Tongue (tissue), 2 donors: Measurements from ENCODE around the gene RNF114. TPM values are rescaled to one million over a fixed set of nuclear protein-coding genes. Genes with fewer than 3 reads are reported as not detected.
"Not testable (repeated sequence)": the region's sequence is repeated elsewhere in the genome, so short reads cannot be mapped to it uniquely, and the experiment has no call there.

ENCODE experiments used
- DNase-seq: peaks from one replicate; pipeline ENCODE4 v3.0.0-alpha.2; 2015
- total RNA-seq: library from RNA; depleted of rRNA; stranded (reverse); fragments of >200 nt; gene quantifications from one replicate; pipeline ENCODE4 v1.2.3, GENCODE V29; 2014

Gene RNF114
- total RNA-seq, 1 donor from 2014 or later = 86.4 TPM

- peak; percentile 92 for DNase-seq
Measured at GRCh38 chr20:49928411-49929141, 7.6 kb upstream of the RNF114 start.

- DNase-seq = no peak
Measured at GRCh38 chr20:49929142-49929494, 7.1 kb upstream of the RNF114 start.

GRCh38 chr20:49935746-49936152 lies 448 bp upstream of the RNF114 start:
- no peak for DNase-seq

- DNase-seq = no peak
Measured at GRCh38 chr20:49937027-49937929, 1.1 kb downstream of the RNF114 start.

- peak; percentile 78 for DNase-seq
Measured at GRCh38 chr20:49938173-49939163, 2.3 kb downstream of the RNF114 start.

- no peak for DNase-seq
Measured at GRCh38 chr20:49941456-49941855, 5.3 kb downstream of the RNF114 start.

GRCh38 chr20:49942303-49942702 lies 6.1 kb downstream of the RNF114 start:
- DNase-seq = no peak

- no peak for DNase-seq
Measured at GRCh38 chr20:49942942-49943341, 6.7 kb downstream of the RNF114 start.

- DNase-seq = no peak
Measured at GRCh38 chr20:49945306-49945700, 9.1 kb downstream of the RNF114 start.

- DNase-seq = no peak
Measured at GRCh38 chr20:49945701-49946477, 9.7 kb downstream of the RNF114 start.

GRCh38 chr20:49948178-49948577 lies 12.0 kb downstream of the RNF114 start:
- DNase-seq = no peak

- DNase-seq = no peak
Measured at GRCh38 chr20:49948809-49949507, 12.8 kb downstream of the RNF114 start.

- no peak for DNase-seq
Measured at GRCh38 chr20:49951151-49951550, 15.0 kb downstream of the RNF114 start.

GRCh38 chr20:49955167-49955566 lies 19.0 kb downstream of the RNF114 start:
- no peak for DNase-seq

- not testable (repeated sequence) for DNase-seq
Measured at GRCh38 chr20:49955830-49956396, 19.7 kb downstream of the RNF114 start.

- no peak for DNase-seq
Measured at GRCh38 chr20:49956689-49957088, 20.5 kb downstream of the RNF114 start.

GRCh38 chr20:49957089-49957938 lies 21.1 kb downstream of the RNF114 start:
- DNase-seq = not testable (repeated sequence)

- DNase-seq = no peak
Measured at GRCh38 chr20:49961413-49961812, 25.2 kb downstream of the RNF114 start.
